HT-29 (cell line): ENCODE measurements around the gene AAMP. TPM values are rescaled to one million over a fixed set of nuclear protein-coding genes. Genes with fewer than 3 reads are reported as not detected.
"Not testable (repeated sequence)": the region's sequence is repeated elsewhere in the genome, so short reads cannot be mapped to it uniquely, and the experiment has no call there.

Experiments
- DNase-seq: peaks from one replicate; pipeline ENCODE4 v3.0.0-alpha.2; 2015; ENCODE audit warnings: low spot score
- total RNA-seq: library from RNA; depleted of rRNA; stranded (reverse); fragments of >200 nt; shearing (Covaris generic); gene quantifications from 2 replicates; pipeline ENCODE4 v1.2.3, GENCODE V29; 2014

AAMP gene
- total RNA-seq, 1 experiment from 2014 or later, result 266 TPM

- no peak for DNase-seq
These were observed 5.6 kb upstream of the AAMP start for GRCh38 chr2:218275371-218276072.

GRCh38 chr2:218274586-218274985, 4.6 kb upstream of the AAMP start:
- DNase-seq, result no peak

GRCh38 chr2:218273908-218274249, 3.9 kb upstream of the AAMP start:
- no peak for DNase-seq

- DNase-seq, result not testable (repeated sequence)
These were observed 3.4 kb upstream of the AAMP start for GRCh38 chr2:218273214-218273907.

GRCh38 chr2:218272531-218273212, 2.7 kb upstream of the AAMP start:
- DNase-seq, result peak; percentile 94

- DNase-seq, result peak; percentile 23
These were observed 2.1 kb upstream of the AAMP start for GRCh38 chr2:218271865-218272530.

GRCh38 chr2:218271487-218271797, 1.5 kb upstream of the AAMP start:
- peak; percentile 60 for DNase-seq

- peak; percentile 56 for DNase-seq
These were observed 967 bp upstream of the AAMP start for GRCh38 chr2:218270721-218271486.

- no peak for DNase-seq
These were observed 2.7 kb downstream of the AAMP start for GRCh38 chr2:218267259-218267658.

- DNase-seq, result no peak
These were observed 3.5 kb downstream of the AAMP start for GRCh38 chr2:218266316-218266979.

GRCh38 chr2:218265626-218266025, 4.3 kb downstream of the AAMP start:
- no peak for DNase-seq

GRCh38 chr2:218264773-218265561, 5.0 kb downstream of the AAMP start:
- DNase-seq, result no peak

- no peak for DNase-seq
These were observed 5.9 kb downstream of the AAMP start for GRCh38 chr2:218263817-218264641.

- DNase-seq, result no peak
These were observed 7.0 kb downstream of the AAMP start for GRCh38 chr2:218262631-218263586.

GRCh38 chr2:218262237-218262600, 7.7 kb downstream of the AAMP start:
- no peak for DNase-seq

GRCh38 chr2:218261423-218262236, 8.3 kb downstream of the AAMP start:
- no peak for DNase-seq

- peak; percentile 57 for DNase-seq
These were observed 9.1 kb downstream of the AAMP start, which contains the start of gene GPBAR1 for GRCh38 chr2:218260742-218261422. TSS of gene GPBAR1 (plus strand) at chr2:218261015. CDS start at chr2:218262725, 1,710 bp downstream.
